Adrenal gland (tissue), 5 donors: ENCODE measurements around the gene KCNH1.

Source experiments
- POLR2A ChIP-seq, 2 donors: fragments of 450-650 bp; IDR thresholded peaks; one replicate each; pipeline ENCODE4 v1.6.1; 2017; ENCODE audit warnings: antibody characterized with exemption in 2 of 2, mild to moderate bottlenecking in 2 of 2, moderate library complexity in 1 of 2
- TF ChIP-seq, protein P1 (sequence below), 6 experiments: fragments of 450-650 bp in 4 of 6; fragments of 200-600 bp in 2 of 6; sonication (generic) in 1 of 6; IDR thresholded peaks; 1 replicate in 5 of 6; 2 replicates in 1 of 6; pipeline versions ENCODE4 v1.5.1 to v1.8.0; 2016 to 2021; ENCODE audit warnings: antibody characterized with exemption in 6 of 6, mild to moderate bottlenecking in 2 of 6, moderate library complexity in 1 of 6
- donor health status: DM: no; HTN: no; CAD: no.

DNA sequence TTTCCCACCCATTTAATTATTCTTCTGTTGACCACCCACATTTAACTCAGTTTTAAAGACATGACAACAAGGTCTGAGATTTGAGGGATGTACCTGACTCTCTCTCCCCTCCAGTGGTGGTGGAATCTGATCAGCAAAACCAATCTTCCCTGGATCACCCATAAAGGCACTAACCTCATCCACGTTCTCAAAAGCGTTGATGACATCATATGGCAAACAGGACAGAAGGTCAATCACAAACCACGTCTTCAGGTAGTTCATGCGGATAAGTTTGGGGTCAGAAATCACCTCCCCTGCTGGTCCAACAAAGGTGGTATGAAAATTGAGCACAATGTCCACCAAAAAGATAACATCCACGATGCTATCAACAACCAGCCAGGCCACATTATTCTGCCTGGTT, 115.3 kb downstream of the KCNH1 start:
- TF ChIP-seq, protein P1, sequence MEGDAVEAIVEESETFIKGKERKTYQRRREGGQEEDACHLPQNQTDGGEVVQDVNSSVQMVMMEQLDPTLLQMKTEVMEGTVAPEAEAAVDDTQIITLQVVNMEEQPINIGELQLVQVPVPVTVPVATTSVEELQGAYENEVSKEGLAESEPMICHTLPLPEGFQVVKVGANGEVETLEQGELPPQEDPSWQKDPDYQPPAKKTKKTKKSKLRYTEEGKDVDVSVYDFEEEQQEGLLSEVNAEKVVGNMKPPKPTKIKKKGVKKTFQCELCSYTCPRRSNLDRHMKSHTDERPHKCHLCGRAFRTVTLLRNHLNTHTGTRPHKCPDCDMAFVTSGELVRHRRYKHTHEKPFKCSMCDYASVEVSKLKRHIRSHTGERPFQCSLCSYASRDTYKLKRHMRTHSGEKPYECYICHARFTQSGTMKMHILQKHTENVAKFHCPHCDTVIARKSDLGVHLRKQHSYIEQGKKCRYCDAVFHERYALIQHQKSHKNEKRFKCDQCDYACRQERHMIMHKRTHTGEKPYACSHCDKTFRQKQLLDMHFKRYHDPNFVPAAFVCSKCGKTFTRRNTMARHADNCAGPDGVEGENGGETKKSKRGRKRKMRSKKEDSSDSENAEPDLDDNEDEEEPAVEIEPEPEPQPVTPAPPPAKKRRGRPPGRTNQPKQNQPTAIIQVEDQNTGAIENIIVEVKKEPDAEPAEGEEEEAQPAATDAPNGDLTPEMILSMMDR (IDR thresholded peaks at IDR 0.05), result no peak
- TF ChIP-seq POLR2A (IDR thresholded peaks at IDR 0.05), result no peak
